Type B pancreatic cell (in vitro differentiated cells): ENCODE measurements around the gene RNF152. TPM values are rescaled to one million over a fixed set of nuclear protein-coding genes. Genes with fewer than 3 reads are reported as not detected.
"Not testable (repeated sequence)": the region's sequence is repeated elsewhere in the genome, so short reads cannot be mapped to it uniquely, and the experiment has no call there.

Source experiments
- DNase-seq: peaks from one replicate; pipeline ENCODE4 v3.0.0; 2021; ENCODE audit warnings: mixed read lengths; ENCODE audit not compliant: unreplicated experiment; ENCODE audit errors: extremely low spot score
- H3K27ac Mint-ChIP-seq: 2 replicates; pipeline ENCODE4 v1.8.0; 2021; ENCODE audit warnings: mild to moderate bottlenecking, mixed read lengths
- H3K27me3 Mint-ChIP-seq: 2 replicates; pipeline ENCODE4 v1.8.0; 2021; ENCODE audit warnings: mixed read lengths
- H3K36me3 Mint-ChIP-seq: 2 replicates; pipeline ENCODE4 v1.8.0; 2021; ENCODE audit warnings: mixed read lengths
- H3K4me1 Mint-ChIP-seq: one replicate; pipeline ENCODE4 v1.8.0; 2021; ENCODE audit warnings: mixed read lengths; ENCODE audit not compliant: unreplicated experiment
- H3K4me3 Mint-ChIP-seq: 2 replicates; pipeline ENCODE4 v1.8.0; 2021; ENCODE audit warnings: mild to moderate bottlenecking, mixed read lengths
- H3K9me3 Mint-ChIP-seq: 2 replicates; pipeline ENCODE4 v1.8.0; 2021; ENCODE audit warnings: mixed read lengths
- total RNA-seq: library from RNA; stranded (reverse); gene quantifications from 2 replicates; pipeline ENCODE4 v1.2.1, GENCODE V29; 2021; ENCODE audit warnings: low replicate concordance
- TF ChIP-seq, protein P1 (sequence below): fragments of 200-600 bp; sonication (generic); conservative IDR thresholded peaks from 2 replicates; pipeline ENCODE4 v1.5.0; 2021; ENCODE audit warnings: antibody characterized with exemption, mild to moderate bottlenecking

RNF152 gene
- total RNA-seq, 1 donor from 2014 or later = 23.6 TPM

DNA sequence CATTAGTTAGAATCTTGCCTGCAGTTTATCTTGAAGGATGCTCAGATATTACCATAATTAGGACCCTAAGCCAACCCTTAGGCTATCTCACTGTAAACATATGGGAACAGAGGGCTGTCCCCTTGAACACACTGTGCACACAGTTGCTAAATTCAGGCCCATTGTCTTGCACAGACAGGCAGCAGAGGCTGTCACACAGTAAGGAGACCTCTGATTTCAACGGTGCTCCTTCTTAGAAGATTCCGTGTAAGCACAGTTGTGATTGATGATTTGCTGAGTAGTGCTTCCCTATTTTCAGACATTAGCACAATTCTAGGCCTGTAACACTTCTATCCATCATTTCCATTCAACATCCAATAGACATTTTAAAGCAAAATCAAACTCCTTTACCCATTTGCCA, 108.0 kb downstream of the RNF152 start:
- no peaks in the 10 kb centered on the region for H3K36me3 Mint-ChIP-seq
- H3K4me1 Mint-ChIP-seq = peaks cover 8% of the 10 kb centered on the region
- DNase-seq = no peak
- H3K9me3 Mint-ChIP-seq = peaks cover 4% of the 10 kb centered on the region
- H3K27me3 Mint-ChIP-seq = no peaks in the 10 kb centered on the region
- TF ChIP-seq, protein P1, sequence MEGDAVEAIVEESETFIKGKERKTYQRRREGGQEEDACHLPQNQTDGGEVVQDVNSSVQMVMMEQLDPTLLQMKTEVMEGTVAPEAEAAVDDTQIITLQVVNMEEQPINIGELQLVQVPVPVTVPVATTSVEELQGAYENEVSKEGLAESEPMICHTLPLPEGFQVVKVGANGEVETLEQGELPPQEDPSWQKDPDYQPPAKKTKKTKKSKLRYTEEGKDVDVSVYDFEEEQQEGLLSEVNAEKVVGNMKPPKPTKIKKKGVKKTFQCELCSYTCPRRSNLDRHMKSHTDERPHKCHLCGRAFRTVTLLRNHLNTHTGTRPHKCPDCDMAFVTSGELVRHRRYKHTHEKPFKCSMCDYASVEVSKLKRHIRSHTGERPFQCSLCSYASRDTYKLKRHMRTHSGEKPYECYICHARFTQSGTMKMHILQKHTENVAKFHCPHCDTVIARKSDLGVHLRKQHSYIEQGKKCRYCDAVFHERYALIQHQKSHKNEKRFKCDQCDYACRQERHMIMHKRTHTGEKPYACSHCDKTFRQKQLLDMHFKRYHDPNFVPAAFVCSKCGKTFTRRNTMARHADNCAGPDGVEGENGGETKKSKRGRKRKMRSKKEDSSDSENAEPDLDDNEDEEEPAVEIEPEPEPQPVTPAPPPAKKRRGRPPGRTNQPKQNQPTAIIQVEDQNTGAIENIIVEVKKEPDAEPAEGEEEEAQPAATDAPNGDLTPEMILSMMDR = no peak
- no peak overlapping the region for H3K27ac Mint-ChIP-seq
- no peak overlapping the region for H3K4me3 Mint-ChIP-seq

DNA sequence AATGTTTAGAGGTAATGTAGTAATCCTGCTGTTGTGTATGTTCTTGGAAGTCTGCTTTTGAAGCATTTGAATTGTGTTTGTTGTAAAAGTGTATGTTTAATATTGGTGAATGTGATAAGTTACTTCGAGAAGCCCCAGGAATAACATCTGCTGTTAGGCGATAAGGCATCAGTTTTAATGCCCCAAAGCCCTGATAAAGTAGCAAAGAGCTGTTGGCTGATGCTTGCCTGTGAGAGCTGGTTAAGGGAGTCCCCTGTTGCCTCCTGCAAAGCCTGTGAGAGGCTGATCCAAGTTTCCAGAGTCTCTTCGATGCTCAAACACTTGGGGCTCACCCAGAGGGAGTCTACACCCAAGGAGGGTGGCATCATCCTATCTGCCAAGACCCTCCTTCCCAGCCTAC, 110.3 kb downstream of the RNF152 start:
- H3K9me3 Mint-ChIP-seq = peaks cover 4% of the 10 kb centered on the region
- no peak overlapping the region for H3K27ac Mint-ChIP-seq
- TF ChIP-seq, protein P1 = no peak
- H3K36me3 Mint-ChIP-seq = no peaks in the 10 kb centered on the region
- H3K4me3 Mint-ChIP-seq = no peak overlapping the region
- peaks cover 8% of the 10 kb centered on the region for H3K4me1 Mint-ChIP-seq
- DNase-seq = no peak
- no peaks in the 10 kb centered on the region for H3K27me3 Mint-ChIP-seq

DNA sequence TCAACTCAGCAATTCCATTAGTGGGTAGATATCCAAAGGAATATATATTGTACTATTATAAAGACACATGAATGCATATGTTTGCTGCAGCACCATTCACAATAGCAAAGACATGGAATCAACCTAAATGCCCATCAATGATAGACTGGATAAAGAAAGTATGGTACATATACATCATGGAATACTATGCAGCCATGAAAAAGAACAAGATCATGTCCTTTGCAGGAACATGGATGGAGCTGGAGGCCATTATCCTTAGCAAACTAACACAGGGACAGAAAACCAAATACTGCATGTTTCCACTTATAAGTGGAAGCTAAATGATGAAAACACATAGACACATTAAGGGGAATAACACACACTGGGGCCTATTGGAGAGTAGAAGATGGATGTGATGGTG, 116.6 kb downstream of the RNF152 start:
- not testable (repeated sequence) for H3K4me3 Mint-ChIP-seq, H3K4me1 Mint-ChIP-seq, H3K36me3 Mint-ChIP-seq, H3K9me3 Mint-ChIP-seq, H3K27me3 Mint-ChIP-seq, H3K27ac Mint-ChIP-seq, DNase-seq

GRCh38 chr18:61774846-61775245, 118.0 kb downstream of the RNF152 start:
- TF ChIP-seq, protein P1 = no peak
- no peak for DNase-seq
- Mint-ChIP-seq H3K27me3 (no peaks in the 10 kb centered on the region), H3K9me3 (peaks cover 8% of the 10 kb centered on the region), H3K27ac (no peak overlapping the region), H3K4me1 (no peaks in the 10 kb centered on the region), H3K4me3 (no peak overlapping the region), H3K36me3 (no peaks in the 10 kb centered on the region)

DNA sequence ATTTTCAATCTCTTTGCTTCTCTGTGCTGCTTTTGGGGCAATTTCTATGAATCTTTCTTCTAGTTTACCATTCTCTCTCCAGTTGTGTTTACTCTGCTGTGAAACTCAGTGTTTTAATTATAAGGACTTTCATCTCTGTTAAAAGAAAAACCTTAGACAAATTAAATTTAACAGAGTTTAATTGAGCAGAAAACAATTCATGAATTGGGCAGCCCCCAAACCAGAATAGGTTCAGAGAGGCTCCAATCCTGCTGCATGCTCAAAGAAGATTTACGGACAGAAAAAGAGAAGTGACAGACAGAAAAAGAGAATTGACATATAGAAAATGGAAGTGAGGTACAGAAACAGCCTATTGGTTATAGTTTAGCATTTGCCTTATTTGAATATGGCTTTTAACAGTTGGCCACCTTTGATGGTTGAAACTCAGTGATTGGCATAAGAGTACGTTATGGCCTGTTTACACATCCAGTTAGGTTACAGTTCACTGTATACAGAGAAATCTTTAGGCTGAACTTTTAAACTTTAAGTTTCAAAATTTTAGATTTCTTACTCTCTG, 120.4 kb downstream of the RNF152 start:
- TF ChIP-seq, protein P1 = no peak
- no peaks in the 10 kb centered on the region for H3K4me1 Mint-ChIP-seq
- no peak for DNase-seq
- peaks cover 8% of the 10 kb centered on the region for H3K9me3 Mint-ChIP-seq
- H3K27ac Mint-ChIP-seq = no peak overlapping the region
- no peaks in the 10 kb centered on the region for H3K27me3 Mint-ChIP-seq
- H3K36me3 Mint-ChIP-seq = no peaks in the 10 kb centered on the region
- H3K4me3 Mint-ChIP-seq = no peak overlapping the region

GRCh38 chr18:61771861-61772260, 120.9 kb downstream of the RNF152 start:
- no peaks in the 10 kb centered on the region for H3K27me3 Mint-ChIP-seq
- DNase-seq = no peak
- TF ChIP-seq, protein P1 = no peak
- H3K9me3 Mint-ChIP-seq = peaks cover 8% of the 10 kb centered on the region
- H3K36me3 Mint-ChIP-seq = no peaks in the 10 kb centered on the region
- H3K4me1 Mint-ChIP-seq = no peaks in the 10 kb centered on the region
- no peak overlapping the region for H3K27ac Mint-ChIP-seq
- no peak overlapping the region for H3K4me3 Mint-ChIP-seq
